Cardiac fibroblast (primary cell): ENCODE results near the gene BICD1.

Experiments used
- DNase-seq, 2 donors: peaks; one replicate each; pipeline versions ENCODE4 v3.0.0 to v3.0.0-alpha.2; 2010; ENCODE audit warnings: low read depth in 2 of 2
- H3K4me3 ChIP-seq, 2 donors: replicated peaks in 1 of 2; 1 replicate in 1 of 2; 2 replicates in 1 of 2; pipeline ENCODE4 v1.5.1; 2011; ENCODE audit warnings: low read depth in 2 of 2, low read length in 2 of 2, mild to moderate bottlenecking in 2 of 2, moderate library complexity in 1 of 2
- TF ChIP-seq, protein P1 (sequence below): IDR thresholded peaks from one replicate; pipeline ENCODE4 v1.5.1; 2011; ENCODE audit warnings: low read depth, mild to moderate bottlenecking, low read length, inconsistent platforms

Gene BICD1

DNA sequence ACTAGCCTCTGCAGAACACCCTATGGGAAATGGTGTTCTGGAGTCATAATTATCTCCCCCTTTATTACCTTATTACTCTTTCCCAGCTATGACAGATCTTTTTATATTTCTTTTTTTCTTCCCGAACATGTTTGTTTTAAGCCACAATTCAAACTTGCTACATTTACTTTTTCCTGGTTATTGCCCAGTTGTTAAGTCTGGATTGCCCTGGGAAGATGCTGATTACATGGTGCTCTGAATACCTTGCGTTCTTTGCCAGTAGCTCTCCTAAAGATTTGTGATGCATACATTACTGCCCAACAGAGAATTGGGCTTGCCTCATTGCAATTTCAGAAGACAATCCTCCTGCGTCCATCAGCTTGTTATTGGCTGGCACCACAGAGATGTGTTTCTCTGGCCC, 174.5 kb downstream of the BICD1 start:
- H3K4me3 ChIP-seq = no peak overlapping the region
- TF ChIP-seq, protein P1, sequence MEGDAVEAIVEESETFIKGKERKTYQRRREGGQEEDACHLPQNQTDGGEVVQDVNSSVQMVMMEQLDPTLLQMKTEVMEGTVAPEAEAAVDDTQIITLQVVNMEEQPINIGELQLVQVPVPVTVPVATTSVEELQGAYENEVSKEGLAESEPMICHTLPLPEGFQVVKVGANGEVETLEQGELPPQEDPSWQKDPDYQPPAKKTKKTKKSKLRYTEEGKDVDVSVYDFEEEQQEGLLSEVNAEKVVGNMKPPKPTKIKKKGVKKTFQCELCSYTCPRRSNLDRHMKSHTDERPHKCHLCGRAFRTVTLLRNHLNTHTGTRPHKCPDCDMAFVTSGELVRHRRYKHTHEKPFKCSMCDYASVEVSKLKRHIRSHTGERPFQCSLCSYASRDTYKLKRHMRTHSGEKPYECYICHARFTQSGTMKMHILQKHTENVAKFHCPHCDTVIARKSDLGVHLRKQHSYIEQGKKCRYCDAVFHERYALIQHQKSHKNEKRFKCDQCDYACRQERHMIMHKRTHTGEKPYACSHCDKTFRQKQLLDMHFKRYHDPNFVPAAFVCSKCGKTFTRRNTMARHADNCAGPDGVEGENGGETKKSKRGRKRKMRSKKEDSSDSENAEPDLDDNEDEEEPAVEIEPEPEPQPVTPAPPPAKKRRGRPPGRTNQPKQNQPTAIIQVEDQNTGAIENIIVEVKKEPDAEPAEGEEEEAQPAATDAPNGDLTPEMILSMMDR = no peak
- DNase-seq = no peak

DNA sequence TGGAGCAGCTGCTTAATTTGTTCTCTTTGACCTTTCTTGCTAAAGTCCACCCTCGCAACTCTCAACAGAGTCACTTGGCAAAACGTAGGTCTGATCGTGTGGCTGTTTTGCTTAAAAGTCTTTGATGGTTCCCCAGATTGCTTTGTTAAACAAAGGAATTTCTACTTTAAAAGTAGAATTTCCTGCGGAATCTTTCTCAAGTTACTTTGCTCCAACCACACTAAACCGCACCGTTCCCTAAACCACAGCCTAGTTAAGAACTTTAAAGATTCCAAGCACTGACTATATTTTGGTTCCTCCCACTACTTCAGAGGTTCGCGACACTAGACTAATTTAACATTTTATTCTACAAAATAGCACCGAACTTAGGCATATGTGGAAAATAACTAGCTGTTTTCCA, 177.9 kb downstream of the BICD1 start:
- no peak for DNase-seq
- no peak overlapping the region for H3K4me3 ChIP-seq
- TF ChIP-seq, protein P1 = no peak

DNA sequence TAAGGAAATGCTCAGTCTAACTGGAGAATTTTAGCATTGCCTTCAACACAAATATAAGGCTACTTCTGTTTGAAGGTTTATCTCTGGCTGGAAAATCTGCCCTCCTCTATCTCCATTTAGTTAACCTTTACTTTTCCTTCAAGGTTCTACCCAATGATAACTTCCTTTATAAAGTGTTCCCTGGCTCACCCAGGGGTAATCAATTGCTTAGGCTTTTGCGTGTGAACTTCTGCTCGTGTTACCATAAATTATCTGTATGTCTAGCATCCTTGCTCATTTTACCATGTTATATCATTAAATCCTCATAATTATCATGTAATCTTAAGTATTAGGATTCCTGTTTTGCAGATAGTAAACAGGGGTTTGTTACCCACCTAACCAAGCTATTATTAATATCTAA, 178.4 kb downstream of the BICD1 start:
- no peak overlapping the region for H3K4me3 ChIP-seq
- DNase-seq = no peak

DNA sequence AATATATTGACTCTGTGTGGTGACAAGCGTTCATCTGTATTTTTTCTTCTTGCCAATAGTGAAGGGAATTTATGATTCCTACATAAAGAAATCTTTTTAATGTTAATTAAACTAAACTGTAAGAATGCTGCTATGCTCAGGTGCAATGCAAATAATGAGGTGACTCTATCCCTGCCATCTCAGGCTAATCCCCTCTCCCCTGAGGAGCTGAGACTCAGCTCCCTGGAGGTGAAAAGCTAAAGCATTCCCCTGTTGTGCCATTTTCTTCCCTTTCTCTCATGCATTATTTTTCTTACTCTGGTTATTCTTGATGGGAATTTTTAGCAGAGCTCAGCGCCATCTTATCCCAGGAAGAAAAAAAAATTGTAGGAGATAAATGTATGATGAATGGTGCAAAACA, 178.8 kb downstream of the BICD1 start:
- no peak for DNase-seq
- H3K4me3 ChIP-seq = no peak overlapping the region
- TF ChIP-seq, protein P1 = no peak

More for the DNA sequence above, 178.4 kb downstream of the BICD1 start:
- TF ChIP-seq, protein P1 = no peak

DNA sequence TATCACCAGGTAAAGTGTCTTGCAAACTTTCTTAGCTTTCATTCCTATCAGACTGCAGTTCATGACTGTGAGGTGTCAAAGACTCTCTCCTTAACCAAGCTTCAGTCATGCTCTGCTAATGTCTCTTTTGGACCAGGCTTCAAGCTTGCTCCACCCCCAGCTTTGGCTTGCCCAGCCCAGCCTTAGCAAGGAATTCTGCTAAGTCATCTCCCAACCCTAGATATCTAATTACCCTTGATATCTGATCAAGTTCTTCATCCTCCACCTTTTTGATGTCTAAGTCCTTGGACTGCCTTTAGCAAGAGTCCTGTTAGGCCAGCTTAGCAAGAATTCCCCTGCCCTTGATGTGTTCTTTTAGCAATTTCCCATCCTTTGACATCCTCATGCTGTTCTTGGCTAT, 183.8 kb downstream of the BICD1 start:
- H3K4me3 ChIP-seq = no peak overlapping the region
- TF ChIP-seq, protein P1 = no peak
- peak; percentile 20 to 27 for DNase-seq

DNA sequence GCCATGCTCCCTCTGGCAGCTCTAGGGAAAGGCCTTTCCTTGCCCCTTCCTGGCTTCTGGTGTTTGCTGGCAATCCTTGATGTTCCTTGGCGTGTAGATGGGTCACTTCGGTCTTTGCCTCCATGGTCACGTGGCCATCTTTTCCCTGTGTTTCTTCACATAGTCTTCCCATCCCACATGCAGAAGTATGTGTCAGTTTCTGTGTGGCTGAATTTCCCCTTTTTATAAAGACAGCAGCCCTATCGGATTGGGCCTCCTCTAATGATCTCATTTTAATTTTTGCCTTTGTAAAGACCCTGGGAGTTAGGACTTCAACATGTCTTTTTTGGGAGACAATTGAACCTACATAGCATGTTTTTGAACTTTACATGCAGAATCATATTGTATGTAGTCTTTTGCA, 185.5 kb downstream of the BICD1 start:
- DNase-seq = no peak
- no peak overlapping the region for H3K4me3 ChIP-seq
- TF ChIP-seq, protein P1 = no peak

DNA sequence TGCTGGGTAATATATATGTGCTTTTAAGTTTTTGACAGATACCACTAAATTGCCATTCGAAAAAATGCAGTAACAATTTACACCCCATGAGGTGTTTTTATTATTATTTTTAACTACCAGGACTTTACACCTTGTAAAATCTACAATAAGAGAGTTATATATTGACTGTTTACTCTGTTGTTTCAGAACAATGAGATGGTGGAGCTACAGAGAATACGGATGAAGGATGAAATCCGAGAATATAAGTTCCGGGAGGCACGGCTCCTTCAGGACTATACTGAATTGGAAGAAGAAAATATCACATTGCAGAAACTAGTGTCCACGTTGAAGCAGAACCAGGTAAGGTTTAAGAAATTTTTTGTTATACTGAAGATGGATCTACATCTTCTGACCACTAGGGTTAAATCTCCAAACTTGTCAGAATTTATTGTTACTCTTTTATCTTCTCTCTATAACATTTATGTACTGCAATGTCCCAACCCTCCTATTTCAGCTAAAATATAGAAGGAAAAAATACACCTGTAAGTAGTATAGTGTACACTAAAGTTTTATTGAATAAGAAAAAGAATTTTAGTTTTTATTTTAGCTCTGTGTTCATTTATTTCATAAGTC, 187.3 kb downstream of the BICD1 start:
- no peak for DNase-seq
- H3K4me3 ChIP-seq = no peak overlapping the region
- TF ChIP-seq, protein P1 = no peak
